Left lung (tissue), 10 donors: ENCODE results near the gene ITGA8. TPM values are rescaled to one million over a fixed set of nuclear protein-coding genes. Genes with fewer than 3 reads are reported as not detected.

Source experiments
- ATAC-seq: fragments of 200-7000 bp; cut with Tn5 transposase; one replicate; pipeline ENCODE4 v1.9.1; 2020; ENCODE audit warnings: moderate library complexity
- DNase-seq, 4 donors: peaks; one replicate each; pipeline ENCODE4 v3.0.0-alpha.2; 2013 to 2020
- H3K27ac ChIP-seq, 2 donors: fragments of 200-600 bp; sonication (generic) in 1 of 2; one replicate each; pipeline versions ENCODE4 v1.5.0 to v1.8.0; 2020 to 2021
- H3K27me3 ChIP-seq, 2 donors: fragments of 200-600 bp; sonication (generic) in 1 of 2; one replicate each; pipeline versions ENCODE4 v1.5.0 to v1.8.0; 2020 to 2021
- H3K36me3 ChIP-seq, 2 donors: fragments of 200-600 bp; sonication (generic) in 1 of 2; one replicate each; pipeline versions ENCODE4 v1.5.0 to v1.8.0; 2020 to 2021
- H3K4me1 ChIP-seq, 2 donors: fragments of 200-600 bp; one replicate each; pipeline ENCODE4 v1.8.0; 2021
- H3K4me3 ChIP-seq, 2 donors: fragments of 200-600 bp; sonication (generic) in 1 of 2; one replicate each; pipeline versions ENCODE4 v1.5.0 to v1.8.0; 2020 to 2021; ENCODE audit warnings: mild to moderate bottlenecking in 1 of 2
- H3K9me3 ChIP-seq, 2 donors: fragments of 200-600 bp; sonication (generic) in 1 of 2; one replicate each; pipeline versions ENCODE4 v1.5.0 to v1.8.0; 2020 to 2021
- CTCF ChIP-seq, 2 donors: fragments of 200-600 bp; sonication (generic) in 1 of 2; IDR thresholded peaks; one replicate each; pipeline versions ENCODE4 v1.5.0 to v1.8.0; 2021; ENCODE audit warnings: antibody characterized with exemption in 2 of 2
- intact Hi-C, 2 donors: fragments of 100-400 bp; cut with DNase I; formaldehyde crosslinking; loops; one replicate each; pipeline versions ENCODE4 v1.11.2 to v1.14.2; 2022
- polyA plus RNA-seq, 6 donors: library from polyadenylated mRNA; unstranded; fragments of 120-200 nt; gene quantifications; one replicate each; pipeline ENCODE4 v1.2.1, GENCODE V29; 2013; ENCODE audit not compliant: insufficient read length in 6 of 6
- total RNA-seq, 2 donors: library from RNA; stranded (reverse); fragmentation: NEBNext Ultra II Directional; extraction: Animal tissue kit (Norgen Biotek cat#: 25700); gene quantifications; one replicate each; pipeline ENCODE4 v1.2.1, GENCODE V29; 2021
- donor health status: DM: no; HTN: yes; CAD: no.
- donor health status: DM: no; HTN: no; CAD: no.

ITGA8 gene
- total and polyA plus RNA-seq, 8 donors: 23.7 to 83.3 (median 67.3) TPM

GRCh38 chr10:15601819-15602218 is 117.9 kb downstream of the ITGA8 start:
- intact Hi-C loops: no loop called here
- no peaks in the 10 kb centered on the region for H3K36me3 ChIP-seq
- DNase-seq (no peak), ATAC-seq (no peak)
- H3K27me3 ChIP-seq: no peaks in the 10 kb centered on the region
- TF ChIP-seq CTCF (IDR thresholded peaks at IDR 0.05): no peak
- H3K4me1 ChIP-seq: no peaks in the 10 kb centered on the region
- H3K4me3 ChIP-seq: no peak overlapping the region
- no peaks in the 10 kb centered on the region for H3K9me3 ChIP-seq
- no peak overlapping the region for H3K27ac ChIP-seq

GRCh38 chr10:15595260-15595659 is 124.5 kb downstream of the ITGA8 start:
- no peaks in the 10 kb centered on the region for H3K27me3 ChIP-seq
- H3K27ac ChIP-seq: no peak overlapping the region
- H3K9me3 ChIP-seq: no peaks in the 10 kb centered on the region
- H3K4me3 ChIP-seq: no peak overlapping the region
- no peak for TF ChIP-seq CTCF (IDR thresholded peaks at IDR 0.05)
- intact Hi-C loops: loop anchor here in 1 of 2 donors (10.0 kb wide), 1 partner anchor 110 kb away; no protein-coding TSS in a partner anchor
- H3K4me1 ChIP-seq: no peaks in the 10 kb centered on the region
- DNase-seq (no peak), ATAC-seq (no peak)
- no peaks in the 10 kb centered on the region for H3K36me3 ChIP-seq

- Histone ChIP-seq H3K36me3 (no peaks in the 10 kb centered on the region), H3K9me3 (no peaks in the 10 kb centered on the region), H3K4me3 (no peak overlapping the region), H3K27me3 (no peaks in the 10 kb centered on the region), H3K27ac (no peak overlapping the region), H3K4me1 (no peaks in the 10 kb centered on the region)
- TF ChIP-seq CTCF (IDR thresholded peaks at IDR 0.05): no peak
- intact Hi-C loops: loop anchor here in 1 of 2 donors (10.0 kb wide), 1 partner anchor 113 kb away; no protein-coding TSS in a partner anchor
- DNase-seq (no peak), ATAC-seq (no peak)
Observed at GRCh38 chr10:15591937-15592336, 127.8 kb downstream of the ITGA8 start.

GRCh38 chr10:15591431-15591830 is 128.3 kb downstream of the ITGA8 start:
- no peak for TF ChIP-seq CTCF (IDR thresholded peaks at IDR 0.05)
- ATAC-seq (no peak), DNase-seq (no peak)
- Histone ChIP-seq H3K9me3 (no peaks in the 10 kb centered on the region), H3K4me3 (no peak overlapping the region), H3K4me1 (no peaks in the 10 kb centered on the region), H3K27me3 (no peaks in the 10 kb centered on the region), H3K27ac (no peak overlapping the region), H3K36me3 (no peaks in the 10 kb centered on the region)
- intact Hi-C loops: loop anchor here in 1 of 2 donors (10.0 kb wide), 1 partner anchor 113 kb away; no protein-coding TSS in a partner anchor

GRCh38 chr10:15588635-15589508 is 130.8 kb downstream of the ITGA8 start:
- intact Hi-C loops: loop anchor here in 1 of 2 donors (10.0 kb wide), 1 partner anchor 136 kb away; no protein-coding TSS in a partner anchor

More at GRCh38 chr10:15588635-15589508, 130.8 kb downstream of the ITGA8 start:
- no peaks in the 10 kb centered on the region for H3K4me1 ChIP-seq
- TF ChIP-seq CTCF (IDR thresholded peaks at IDR 0.05): no peak
- no peaks in the 10 kb centered on the region for H3K27me3 ChIP-seq
- H3K9me3 ChIP-seq: no peaks in the 10 kb centered on the region
- H3K27ac ChIP-seq: no peak overlapping the region
- peak in 1 of 4 donors; percentile 16 for DNase-seq
- no peak for ATAC-seq
- no peak overlapping the region for H3K4me3 ChIP-seq
- no peaks in the 10 kb centered on the region for H3K36me3 ChIP-seq
